ENCODE measurements around the gene LHFPL3.

- TF ChIP-seq HDAC2 (IDR thresholded peaks at IDR 0.05) (no peak), CTCF (IDR thresholded peaks at IDR 0.05) (no peak), POLR2A (IDR thresholded peaks at IDR 0.05; ENCODE audit: low read length) (no peak)
- TF ChIP-seq, protein P1, sequence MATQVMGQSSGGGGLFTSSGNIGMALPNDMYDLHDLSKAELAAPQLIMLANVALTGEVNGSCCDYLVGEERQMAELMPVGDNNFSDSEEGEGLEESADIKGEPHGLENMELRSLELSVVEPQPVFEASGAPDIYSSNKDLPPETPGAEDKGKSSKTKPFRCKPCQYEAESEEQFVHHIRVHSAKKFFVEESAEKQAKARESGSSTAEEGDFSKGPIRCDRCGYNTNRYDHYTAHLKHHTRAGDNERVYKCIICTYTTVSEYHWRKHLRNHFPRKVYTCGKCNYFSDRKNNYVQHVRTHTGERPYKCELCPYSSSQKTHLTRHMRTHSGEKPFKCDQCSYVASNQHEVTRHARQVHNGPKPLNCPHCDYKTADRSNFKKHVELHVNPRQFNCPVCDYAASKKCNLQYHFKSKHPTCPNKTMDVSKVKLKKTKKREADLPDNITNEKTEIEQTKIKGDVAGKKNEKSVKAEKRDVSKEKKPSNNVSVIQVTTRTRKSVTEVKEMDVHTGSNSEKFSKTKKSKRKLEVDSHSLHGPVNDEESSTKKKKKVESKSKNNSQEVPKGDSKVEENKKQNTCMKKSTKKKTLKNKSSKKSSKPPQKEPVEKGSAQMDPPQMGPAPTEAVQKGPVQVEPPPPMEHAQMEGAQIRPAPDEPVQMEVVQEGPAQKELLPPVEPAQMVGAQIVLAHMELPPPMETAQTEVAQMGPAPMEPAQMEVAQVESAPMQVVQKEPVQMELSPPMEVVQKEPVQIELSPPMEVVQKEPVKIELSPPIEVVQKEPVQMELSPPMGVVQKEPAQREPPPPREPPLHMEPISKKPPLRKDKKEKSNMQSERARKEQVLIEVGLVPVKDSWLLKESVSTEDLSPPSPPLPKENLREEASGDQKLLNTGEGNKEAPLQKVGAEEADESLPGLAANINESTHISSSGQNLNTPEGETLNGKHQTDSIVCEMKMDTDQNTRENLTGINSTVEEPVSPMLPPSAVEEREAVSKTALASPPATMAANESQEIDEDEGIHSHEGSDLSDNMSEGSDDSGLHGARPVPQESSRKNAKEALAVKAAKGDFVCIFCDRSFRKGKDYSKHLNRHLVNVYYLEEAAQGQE (IDR thresholded peaks at IDR 0.05) = no peak
Observed at GRCh38 chr7:104779888-104780287, 451.5 kb downstream of the LHFPL3 start.
